Measurements from ENCODE around the gene PSME3IP1. TPM values are rescaled to one million over a fixed set of nuclear protein-coding genes. Genes with fewer than 3 reads are reported as not detected.

PSME3IP1 gene, protein sequence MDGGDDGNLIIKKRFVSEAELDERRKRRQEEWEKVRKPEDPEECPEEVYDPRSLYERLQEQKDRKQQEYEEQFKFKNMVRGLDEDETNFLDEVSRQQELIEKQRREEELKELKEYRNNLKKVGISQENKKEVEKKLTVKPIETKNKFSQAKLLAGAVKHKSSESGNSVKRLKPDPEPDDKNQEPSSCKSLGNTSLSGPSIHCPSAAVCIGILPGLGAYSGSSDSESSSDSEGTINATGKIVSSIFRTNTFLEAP
- 102 to 107 TPM (median 104 TPM) in 3 replicates for total RNA-seq (2021)
- Bru-seq, nascent RNA = percentile 92 among the genes with signal in this experiment
- long read RNA-seq, experiment 1, transcript FAM192A-218 (7 exons, 1,086 nt) = minor isoform, 12 of 215 reads
- long read RNA-seq, experiment 1, transcript FAM192A-201 (7 exons, 2,848 nt) = major isoform, 64 of 215 reads
- long read RNA-seq, experiment 1, partial matches to known transcripts = 31 of 215 reads
- long read RNA-seq, experiment 1, other reads (novel, unspliced or antisense) = 105 of 215 reads
- long read RNA-seq, experiment 2, partial matches to known transcripts = 20 of 54 reads
- long read RNA-seq, experiment 2, other reads (novel, unspliced or antisense) = 26 of 54 reads
- long read RNA-seq, experiment 3, transcript FAM192A-201 (7 exons, 2,848 nt) = major isoform, 20 of 124 reads
- long read RNA-seq, experiment 3, partial matches to known transcripts = 29 of 124 reads
- long read RNA-seq, experiment 3, other reads (novel, unspliced or antisense) = 73 of 124 reads

DNA sequence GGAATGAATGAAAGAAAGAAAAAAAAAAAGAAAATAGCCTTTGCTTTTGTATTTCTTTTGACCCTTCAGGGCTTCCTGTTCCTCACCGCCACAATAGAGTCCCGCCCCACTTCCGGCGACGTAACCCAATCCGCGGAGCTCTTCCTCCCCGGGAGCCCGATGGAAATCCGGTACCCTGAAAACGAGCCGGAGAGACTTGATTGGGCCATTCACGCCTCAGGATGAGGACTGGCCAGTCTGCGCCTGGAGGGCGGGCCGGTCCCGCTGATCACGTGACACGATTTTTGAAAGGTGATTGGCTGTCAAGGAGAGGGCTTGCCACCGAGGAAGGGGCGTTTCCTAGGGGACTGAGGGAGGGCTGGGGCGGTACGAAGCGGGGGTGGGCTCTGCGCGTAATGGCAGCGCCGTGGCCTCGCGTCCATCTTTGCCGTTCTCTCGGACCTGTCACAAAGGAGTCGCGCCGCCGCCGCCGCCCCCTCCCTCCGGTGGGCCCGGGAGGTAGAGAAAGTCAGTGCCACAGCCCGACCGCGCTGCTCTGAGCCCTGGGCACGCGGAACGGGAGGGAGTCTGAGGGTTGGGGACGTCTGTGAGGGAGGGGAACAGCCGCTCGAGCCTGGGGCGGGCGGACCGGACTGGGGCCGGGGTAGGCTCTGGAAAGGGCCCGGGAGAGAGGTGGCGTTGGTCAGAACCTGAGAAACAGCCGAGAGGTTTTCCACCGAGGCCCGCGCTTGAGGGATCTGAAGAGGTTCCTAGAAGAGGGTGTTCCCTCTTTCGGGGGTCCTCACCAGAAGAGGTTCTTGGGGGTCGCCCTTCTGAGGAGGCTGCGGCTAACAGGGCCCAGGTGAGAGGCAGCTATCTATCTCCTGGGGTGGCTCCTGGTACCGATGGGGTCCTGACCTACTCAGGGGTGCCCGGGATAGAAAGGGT lies at the start of gene PSME3IP1, which contains the start of gene RSPRY1:
Gene PSME3IP1 (minus strand): TSS at position 95 of the 927 bp plus-strand sequence. CDS start 12,185 bp downstream, outside the sequence.
Gene RSPRY1 (plus strand): TSS at position 385 of the 927 bp plus-strand sequence. CDS start 18,330 bp downstream, outside the sequence.
- CTCF ChIA-PET = interaction anchor here (0.6 to 1.7 kb wide), 13 partner anchors 9 to 393 kb away, joined by 3 to 9 read pairs (median 4); partner anchors contain the start of genes CPNE2, CX3CL1 and POLR2C
- no peaks in the 10 kb centered on the region; the same call in 1 of the 2 replicates for H3K27me3 Mint-ChIP-seq (ENCODE audit: low read depth)
- peak; percentile 94 for ATAC-seq
- TF ChIP-seq IRF2 (CRISPR knock-in tag; IDR thresholded peaks at IDR 0.05; ENCODE audit: borderline replicate concordance, low read depth) (no peak), ZNF219 (CRISPR knock-in tag; IDR thresholded peaks at IDR 0.05; ENCODE audit: borderline replicate concordance) (no peak), FOXK1 (CRISPR knock-in tag; IDR thresholded peaks at IDR 0.05) (no peak; the same call in none of the 2 replicates), RELA (CRISPR knock-in tag; IDR thresholded peaks at IDR 0.05; ENCODE audit: borderline replicate concordance) (0 out of 2 replicates have a peak, but pooled peaks have one; percentile 36), EMX1 (CRISPR knock-in tag; IDR thresholded peaks at IDR 0.05) (no peak), ZNF232 (CRISPR knock-in tag; IDR thresholded peaks at IDR 0.05) (no peak), NR3C1 (CRISPR knock-in tag; conservative IDR thresholded peaks at IDR 0.05; ENCODE audit: low read depth) (no peak), TCF7 (CRISPR knock-in tag; IDR thresholded peaks at IDR 0.05; ENCODE audit: low read depth) (no peak), ZNF317 (CRISPR knock-in tag; IDR thresholded peaks at IDR 0.05; ENCODE audit: borderline replicate concordance, low read depth) (no peak), ETV6 (CRISPR knock-in tag; IDR thresholded peaks at IDR 0.05) (peak; percentile 22; the same call in 1 of the 2 replicates), FOXP1 (CRISPR knock-in tag; IDR thresholded peaks at IDR 0.05; ENCODE audit: borderline replicate concordance) (peak; percentile 84; the same call in 1 of the 2 replicates), ATF1 (CRISPR knock-in tag; IDR thresholded peaks at IDR 0.05) (no peak), SMAD3 (CRISPR knock-in tag; IDR thresholded peaks at IDR 0.05; ENCODE audit: borderline replicate concordance) (peak; percentile 30; the same call in 1 of the 2 replicates), ZNF671 (CRISPR knock-in tag; IDR thresholded peaks at IDR 0.05) (no peak)
- TF ChIP-seq, protein P1, sequence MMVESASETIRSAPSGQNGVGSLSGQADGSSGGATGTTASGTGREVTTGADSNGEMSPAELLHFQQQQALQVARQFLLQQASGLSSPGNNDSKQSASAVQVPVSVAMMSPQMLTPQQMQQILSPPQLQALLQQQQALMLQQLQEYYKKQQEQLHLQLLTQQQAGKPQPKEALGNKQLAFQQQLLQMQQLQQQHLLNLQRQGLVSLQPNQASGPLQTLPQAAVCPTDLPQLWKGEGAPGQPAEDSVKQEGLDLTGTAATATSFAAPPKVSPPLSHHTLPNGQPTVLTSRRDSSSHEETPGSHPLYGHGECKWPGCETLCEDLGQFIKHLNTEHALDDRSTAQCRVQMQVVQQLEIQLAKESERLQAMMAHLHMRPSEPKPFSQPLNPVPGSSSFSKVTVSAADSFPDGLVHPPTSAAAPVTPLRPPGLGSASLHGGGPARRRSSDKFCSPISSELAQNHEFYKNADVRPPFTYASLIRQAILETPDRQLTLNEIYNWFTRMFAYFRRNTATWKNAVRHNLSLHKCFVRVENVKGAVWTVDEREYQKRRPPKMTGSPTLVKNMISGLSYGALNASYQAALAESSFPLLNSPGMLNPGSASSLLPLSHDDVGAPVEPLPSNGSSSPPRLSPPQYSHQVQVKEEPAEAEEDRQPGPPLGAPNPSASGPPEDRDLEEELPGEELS (CRISPR knock-in tag; IDR thresholded peaks at IDR 0.05) = 0 out of 2 replicates have a peak, but pooled peaks have one; percentile 50
- TF ChIP-seq, protein P2, sequence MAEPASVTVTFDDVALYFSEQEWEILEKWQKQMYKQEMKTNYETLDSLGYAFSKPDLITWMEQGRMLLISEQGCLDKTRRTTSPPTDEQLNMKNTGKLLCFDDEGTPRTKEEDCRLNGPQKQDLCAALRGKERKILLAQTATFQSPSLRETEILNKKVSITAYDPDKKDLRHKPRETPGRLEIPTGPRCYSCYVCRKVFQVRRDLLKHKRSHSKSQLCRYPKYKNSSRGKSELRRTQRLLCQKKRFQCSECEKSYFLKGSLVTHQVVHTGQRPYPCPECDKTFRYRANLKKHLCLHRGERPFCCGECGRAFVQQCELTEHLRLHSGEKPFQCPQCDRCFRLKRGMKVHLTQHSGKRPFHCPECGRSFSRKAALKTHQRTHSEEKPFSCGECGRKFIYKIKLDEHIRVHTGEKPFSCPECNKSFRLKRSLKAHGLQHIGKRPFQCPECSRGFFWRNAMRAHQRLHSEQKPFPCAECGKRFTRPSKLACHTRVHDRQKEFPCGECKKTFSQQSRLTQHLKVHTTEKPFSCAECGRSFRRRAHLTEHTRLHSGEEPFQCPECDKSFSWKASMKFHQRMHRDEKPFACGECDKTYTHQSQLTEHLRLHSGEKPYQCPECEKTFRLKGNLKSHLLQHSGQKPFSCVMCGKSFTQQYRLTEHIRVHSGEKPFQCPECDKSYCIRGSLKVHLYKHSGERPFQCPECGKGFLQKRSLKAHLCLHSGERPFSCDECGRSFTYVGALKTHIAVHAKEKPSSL (CRISPR knock-in tag; conservative IDR thresholded peaks at IDR 0.05) = no peak
- TF ChIP-seq, protein P3, sequence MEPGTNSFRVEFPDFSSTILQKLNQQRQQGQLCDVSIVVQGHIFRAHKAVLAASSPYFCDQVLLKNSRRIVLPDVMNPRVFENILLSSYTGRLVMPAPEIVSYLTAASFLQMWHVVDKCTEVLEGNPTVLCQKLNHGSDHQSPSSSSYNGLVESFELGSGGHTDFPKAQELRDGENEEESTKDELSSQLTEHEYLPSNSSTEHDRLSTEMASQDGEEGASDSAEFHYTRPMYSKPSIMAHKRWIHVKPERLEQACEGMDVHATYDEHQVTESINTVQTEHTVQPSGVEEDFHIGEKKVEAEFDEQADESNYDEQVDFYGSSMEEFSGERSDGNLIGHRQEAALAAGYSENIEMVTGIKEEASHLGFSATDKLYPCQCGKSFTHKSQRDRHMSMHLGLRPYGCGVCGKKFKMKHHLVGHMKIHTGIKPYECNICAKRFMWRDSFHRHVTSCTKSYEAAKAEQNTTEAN (CRISPR knock-in tag; IDR thresholded peaks at IDR 0.05) = no peak
- TF ChIP-seq, protein P4, sequence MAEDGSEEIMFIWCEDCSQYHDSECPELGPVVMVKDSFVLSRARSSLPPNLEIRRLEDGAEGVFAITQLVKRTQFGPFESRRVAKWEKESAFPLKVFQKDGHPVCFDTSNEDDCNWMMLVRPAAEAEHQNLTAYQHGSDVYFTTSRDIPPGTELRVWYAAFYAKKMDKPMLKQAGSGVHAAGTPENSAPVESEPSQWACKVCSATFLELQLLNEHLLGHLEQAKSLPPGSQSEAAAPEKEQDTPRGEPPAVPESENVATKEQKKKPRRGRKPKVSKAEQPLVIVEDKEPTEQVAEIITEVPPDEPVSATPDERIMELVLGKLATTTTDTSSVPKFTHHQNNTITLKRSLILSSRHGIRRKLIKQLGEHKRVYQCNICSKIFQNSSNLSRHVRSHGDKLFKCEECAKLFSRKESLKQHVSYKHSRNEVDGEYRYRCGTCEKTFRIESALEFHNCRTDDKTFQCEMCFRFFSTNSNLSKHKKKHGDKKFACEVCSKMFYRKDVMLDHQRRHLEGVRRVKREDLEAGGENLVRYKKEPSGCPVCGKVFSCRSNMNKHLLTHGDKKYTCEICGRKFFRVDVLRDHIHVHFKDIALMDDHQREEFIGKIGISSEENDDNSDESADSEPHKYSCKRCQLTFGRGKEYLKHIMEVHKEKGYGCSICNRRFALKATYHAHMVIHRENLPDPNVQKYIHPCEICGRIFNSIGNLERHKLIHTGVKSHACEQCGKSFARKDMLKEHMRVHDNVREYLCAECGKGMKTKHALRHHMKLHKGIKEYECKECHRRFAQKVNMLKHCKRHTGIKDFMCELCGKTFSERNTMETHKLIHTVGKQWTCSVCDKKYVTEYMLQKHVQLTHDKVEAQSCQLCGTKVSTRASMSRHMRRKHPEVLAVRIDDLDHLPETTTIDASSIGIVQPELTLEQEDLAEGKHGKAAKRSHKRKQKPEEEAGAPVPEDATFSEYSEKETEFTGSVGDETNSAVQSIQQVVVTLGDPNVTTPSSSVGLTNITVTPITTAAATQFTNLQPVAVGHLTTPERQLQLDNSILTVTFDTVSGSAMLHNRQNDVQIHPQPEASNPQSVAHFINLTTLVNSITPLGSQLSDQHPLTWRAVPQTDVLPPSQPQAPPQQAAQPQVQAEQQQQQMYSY (CRISPR knock-in tag; IDR thresholded peaks at IDR 0.05) = no peak
- TF ChIP-seq, protein P5, sequence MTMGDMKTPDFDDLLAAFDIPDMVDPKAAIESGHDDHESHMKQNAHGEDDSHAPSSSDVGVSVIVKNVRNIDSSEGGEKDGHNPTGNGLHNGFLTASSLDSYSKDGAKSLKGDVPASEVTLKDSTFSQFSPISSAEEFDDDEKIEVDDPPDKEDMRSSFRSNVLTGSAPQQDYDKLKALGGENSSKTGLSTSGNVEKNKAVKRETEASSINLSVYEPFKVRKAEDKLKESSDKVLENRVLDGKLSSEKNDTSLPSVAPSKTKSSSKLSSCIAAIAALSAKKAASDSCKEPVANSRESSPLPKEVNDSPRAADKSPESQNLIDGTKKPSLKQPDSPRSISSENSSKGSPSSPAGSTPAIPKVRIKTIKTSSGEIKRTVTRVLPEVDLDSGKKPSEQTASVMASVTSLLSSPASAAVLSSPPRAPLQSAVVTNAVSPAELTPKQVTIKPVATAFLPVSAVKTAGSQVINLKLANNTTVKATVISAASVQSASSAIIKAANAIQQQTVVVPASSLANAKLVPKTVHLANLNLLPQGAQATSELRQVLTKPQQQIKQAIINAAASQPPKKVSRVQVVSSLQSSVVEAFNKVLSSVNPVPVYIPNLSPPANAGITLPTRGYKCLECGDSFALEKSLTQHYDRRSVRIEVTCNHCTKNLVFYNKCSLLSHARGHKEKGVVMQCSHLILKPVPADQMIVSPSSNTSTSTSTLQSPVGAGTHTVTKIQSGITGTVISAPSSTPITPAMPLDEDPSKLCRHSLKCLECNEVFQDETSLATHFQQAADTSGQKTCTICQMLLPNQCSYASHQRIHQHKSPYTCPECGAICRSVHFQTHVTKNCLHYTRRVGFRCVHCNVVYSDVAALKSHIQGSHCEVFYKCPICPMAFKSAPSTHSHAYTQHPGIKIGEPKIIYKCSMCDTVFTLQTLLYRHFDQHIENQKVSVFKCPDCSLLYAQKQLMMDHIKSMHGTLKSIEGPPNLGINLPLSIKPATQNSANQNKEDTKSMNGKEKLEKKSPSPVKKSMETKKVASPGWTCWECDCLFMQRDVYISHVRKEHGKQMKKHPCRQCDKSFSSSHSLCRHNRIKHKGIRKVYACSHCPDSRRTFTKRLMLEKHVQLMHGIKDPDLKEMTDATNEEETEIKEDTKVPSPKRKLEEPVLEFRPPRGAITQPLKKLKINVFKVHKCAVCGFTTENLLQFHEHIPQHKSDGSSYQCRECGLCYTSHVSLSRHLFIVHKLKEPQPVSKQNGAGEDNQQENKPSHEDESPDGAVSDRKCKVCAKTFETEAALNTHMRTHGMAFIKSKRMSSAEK (CRISPR knock-in tag; IDR thresholded peaks at IDR 0.05; ENCODE audit: borderline replicate concordance) = no peak

More for the DNA sequence above, at the start of gene PSME3IP1, which contains the start of gene RSPRY1:
- H3K9me3 Mint-ChIP-seq = no peaks in the 10 kb centered on the region
- peak within 1 kb of the TSS; percentile 85 for H3K27ac Mint-ChIP-seq
- H3K4me1 Mint-ChIP-seq = peaks cover 51% of the 10 kb centered on the region
- POLR2A ChIA-PET = interaction anchor here (0.8 to 0.9 kb wide), 2 partner anchors 94 to 1305 kb away, joined by 3 read pairs; partner anchors contain the start of gene CPNE2
- no peaks in the 10 kb centered on the region for H3K36me3 Mint-ChIP-seq
- DNase-seq (ENCODE audit: low spot score) = peak; percentile 99
- H3K4me3 Mint-ChIP-seq = peak within 1 kb of the TSS; percentile 96
